Embryonic facial prominence (tissue), 1 donor: ENCODE data around the gene SFSWAP.
A peak's percentile ranks its signal among the peaks of the same experiment; 100 is the strongest.
"Not testable (repeated sequence)": the region's sequence is repeated elsewhere in the genome, so short reads cannot be mapped to it uniquely, and the experiment has no call there.

Source experiments
- DNase-seq: peaks from one replicate; pipeline ENCODE4 v3.0.0-alpha.2; 2016; ENCODE audit errors: extremely low spot score

SFSWAP gene

GRCh38 chr12:131809476-131810254 is 98.8 kb downstream of the SFSWAP start:
- DNase-seq, result not testable (repeated sequence)

GRCh38 chr12:131810726-131811125 is 99.8 kb downstream of the SFSWAP start:
- DNase-seq, result no peak

GRCh38 chr12:131815131-131815530 is 104.2 kb downstream of the SFSWAP start:
- no peak for DNase-seq

GRCh38 chr12:131816495-131816894 is 105.6 kb downstream of the SFSWAP start:
- DNase-seq, result no peak

GRCh38 chr12:131817241-131817640 is 106.4 kb downstream of the SFSWAP start:
- no peak for DNase-seq

- no peak for DNase-seq
Measured at GRCh38 chr12:131818821-131819585, 108.1 kb downstream of the SFSWAP start.

GRCh38 chr12:131824450-131824849 is 113.6 kb downstream of the SFSWAP start:
- no peak for DNase-seq

GRCh38 chr12:131825146-131825892 is 114.4 kb downstream of the SFSWAP start:
- DNase-seq, result no peak

GRCh38 chr12:131826097-131826928 is 115.4 kb downstream of the SFSWAP start:
- no peak for DNase-seq

- no peak for DNase-seq
Measured at GRCh38 chr12:131827961-131828534, 117.2 kb downstream of the SFSWAP start, which contains the start of gene MMP17. Gene MMP17 (plus strand): TSS chr12:131828393. CDS start chr12:131828495, 102 bp downstream.

GRCh38 chr12:131828671-131829355 is 117.9 kb downstream of the SFSWAP start:
- no peak for DNase-seq

- DNase-seq, result no peak
Measured at GRCh38 chr12:131829356-131829747, 118.5 kb downstream of the SFSWAP start.

- DNase-seq, result no peak
Measured at GRCh38 chr12:131829791-131830334, 119.0 kb downstream of the SFSWAP start.

- peak; percentile 49 for DNase-seq
Measured at GRCh38 chr12:131830335-131830913, 119.5 kb downstream of the SFSWAP start.

- DNase-seq, result no peak
Measured at GRCh38 chr12:131830914-131831571, 120.2 kb downstream of the SFSWAP start.

GRCh38 chr12:131831635-131832041 is 120.7 kb downstream of the SFSWAP start:
- DNase-seq, result no peak

- no peak for DNase-seq
Measured at GRCh38 chr12:131832321-131833231, 121.7 kb downstream of the SFSWAP start.

GRCh38 chr12:131833288-131833895 is 122.5 kb downstream of the SFSWAP start:
- DNase-seq, result no peak
